ENCODE results near the gene KNTC1.

Gene KNTC1

DNA sequence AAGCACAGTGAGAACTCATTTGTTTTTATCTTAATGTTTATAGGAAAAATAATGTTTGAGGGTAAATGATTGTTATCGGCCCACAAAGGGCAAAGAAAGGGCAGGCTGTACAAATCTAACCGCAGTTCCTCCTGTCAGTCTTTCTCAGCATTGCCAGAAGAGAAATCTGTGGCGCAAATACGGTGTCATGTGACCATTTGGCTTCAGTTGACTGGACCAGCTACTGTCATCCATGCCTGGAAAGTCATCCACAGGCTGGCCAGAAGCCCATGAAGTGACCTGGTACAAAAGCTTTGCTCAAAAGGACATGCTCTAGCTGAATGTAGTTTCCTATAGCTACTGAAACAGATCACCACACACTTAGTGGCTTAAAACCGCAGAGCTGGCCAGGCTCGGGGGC is 132.5 kb downstream of the KNTC1 start:
- no peak for DNase-seq

DNA sequence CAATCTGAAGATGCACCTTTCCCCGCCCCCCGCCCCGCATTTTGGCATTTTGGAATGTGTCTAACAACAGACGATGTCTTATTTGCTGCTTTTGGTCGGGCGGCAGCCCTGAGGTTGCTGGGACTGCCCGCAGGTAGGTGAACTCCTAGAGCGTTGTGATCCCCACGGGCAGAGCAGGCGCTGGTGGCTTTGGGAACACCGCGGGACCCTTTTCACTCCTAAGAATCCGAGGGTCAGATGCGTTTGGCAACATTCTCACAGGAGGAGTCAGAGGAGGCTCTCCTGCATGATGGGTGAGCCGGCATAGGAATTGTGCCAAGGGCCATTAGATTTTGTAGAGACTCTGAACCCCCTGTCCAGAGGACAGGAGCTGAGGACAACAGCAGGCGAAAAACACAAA is 134.2 kb downstream of the KNTC1 start:
- no peak for DNase-seq

DNA sequence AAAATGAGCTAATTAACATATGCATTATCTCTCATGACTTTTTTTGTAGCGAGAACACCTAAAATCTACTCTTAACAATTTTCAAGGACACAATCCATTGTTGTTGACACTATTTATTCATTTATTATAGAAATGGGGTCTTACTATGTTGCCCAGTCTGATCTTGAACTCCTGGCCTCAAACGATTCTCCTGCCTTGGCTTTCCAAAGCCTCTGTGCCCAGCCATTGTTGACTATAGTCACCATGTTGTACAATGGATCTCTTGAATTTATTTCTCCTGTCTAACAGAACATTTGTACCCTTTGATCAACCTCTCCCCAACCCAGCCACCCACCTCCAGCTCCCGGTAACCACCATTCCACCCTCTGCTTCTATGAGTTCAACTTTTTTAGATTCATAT is 134.9 kb downstream of the KNTC1 start:
- DNase-seq, result no peak

DNA sequence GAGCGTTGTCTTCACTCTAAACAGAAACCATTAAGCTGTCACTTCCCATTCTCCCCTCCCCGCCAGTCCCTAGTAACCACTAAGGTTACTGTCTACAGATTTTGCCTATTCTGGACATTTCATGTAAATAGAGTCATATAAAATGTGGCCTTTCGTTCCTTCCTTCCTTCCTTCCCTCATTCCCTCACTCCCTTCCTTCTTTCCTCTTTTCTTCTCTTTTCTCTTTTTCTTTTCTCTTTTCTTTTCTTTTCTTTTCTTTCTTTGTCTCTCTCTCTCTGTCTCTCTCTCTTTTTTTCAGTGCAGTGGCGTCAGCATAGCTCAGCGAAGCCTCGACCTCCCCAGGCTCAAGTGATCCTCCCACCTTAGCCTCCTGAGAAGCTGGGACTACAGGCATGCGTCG is 138.3 kb downstream of the KNTC1 start:
- no peak for DNase-seq

DNA sequence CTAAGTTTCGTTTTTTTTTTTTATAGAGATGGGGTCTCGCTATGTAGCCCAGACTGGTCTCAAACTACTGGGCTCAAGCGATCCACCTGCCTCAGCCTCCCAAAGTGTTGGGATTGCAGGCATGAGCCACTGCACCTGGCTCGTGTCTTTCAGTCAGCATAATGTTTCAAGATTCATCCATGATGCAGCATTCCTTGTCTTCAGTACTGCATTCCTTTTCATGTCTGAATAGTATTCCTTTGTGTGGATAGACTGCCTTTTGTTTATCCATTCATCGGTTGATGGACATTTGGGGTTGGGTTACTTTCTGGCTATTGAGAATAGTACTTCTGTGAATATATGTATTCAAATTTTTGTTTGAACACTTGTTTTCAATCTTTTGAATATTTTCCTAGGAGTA is 138.7 kb downstream of the KNTC1 start:
- DNase-seq, result no peak

DNA sequence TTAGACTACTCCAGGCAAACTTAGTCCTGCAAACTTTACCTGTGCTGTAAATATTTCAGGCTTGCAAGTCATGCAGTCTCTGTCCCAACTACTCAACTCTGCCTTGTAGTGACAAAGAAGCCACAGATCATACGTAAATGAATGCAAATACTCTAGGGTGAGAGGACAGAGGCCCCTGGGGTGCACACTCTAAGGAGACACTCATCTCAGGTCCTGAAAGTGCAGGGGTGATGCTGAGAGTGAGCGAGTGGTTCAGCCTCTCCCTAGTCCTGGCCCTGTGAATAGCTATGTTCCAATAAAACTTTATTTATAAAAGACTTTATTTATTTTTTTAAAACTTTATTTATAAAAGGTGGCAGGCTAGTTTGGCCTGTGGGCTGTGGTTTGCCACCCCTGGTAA is 141.2 kb downstream of the KNTC1 start:
- no peak for DNase-seq

DNA sequence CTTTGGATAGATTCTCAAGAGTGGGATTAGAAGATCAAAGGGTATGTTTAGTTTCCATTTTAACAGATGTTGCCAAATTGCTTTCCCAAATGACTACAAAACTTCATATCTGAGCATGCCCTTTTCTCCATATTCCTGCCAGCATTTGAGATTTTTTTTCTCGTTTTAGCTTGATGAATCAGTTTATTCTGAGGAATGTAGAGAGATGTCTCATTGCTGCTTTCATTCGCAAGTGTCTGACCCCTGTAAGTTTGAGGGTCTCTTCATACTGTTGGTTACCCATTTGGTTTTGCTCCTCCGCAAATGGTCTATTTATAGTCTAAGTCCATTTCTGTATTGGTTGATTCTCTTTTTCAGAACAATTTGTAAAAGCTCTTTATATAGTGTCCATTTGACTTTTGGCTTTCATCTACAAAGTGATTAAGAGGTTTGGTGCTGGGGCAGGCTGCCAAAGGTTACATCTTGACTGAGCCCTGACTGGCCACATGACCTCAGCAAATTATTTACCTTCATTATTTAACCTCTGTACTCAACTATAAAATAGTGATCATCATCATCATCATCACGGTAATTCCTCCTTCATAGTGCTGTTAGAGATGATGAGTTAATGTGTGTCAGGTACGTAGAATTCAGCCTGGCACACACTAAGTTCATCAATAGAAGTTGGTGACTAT is 142.5 kb downstream of the KNTC1 start:
- DNase-seq, result no peak

DNA sequence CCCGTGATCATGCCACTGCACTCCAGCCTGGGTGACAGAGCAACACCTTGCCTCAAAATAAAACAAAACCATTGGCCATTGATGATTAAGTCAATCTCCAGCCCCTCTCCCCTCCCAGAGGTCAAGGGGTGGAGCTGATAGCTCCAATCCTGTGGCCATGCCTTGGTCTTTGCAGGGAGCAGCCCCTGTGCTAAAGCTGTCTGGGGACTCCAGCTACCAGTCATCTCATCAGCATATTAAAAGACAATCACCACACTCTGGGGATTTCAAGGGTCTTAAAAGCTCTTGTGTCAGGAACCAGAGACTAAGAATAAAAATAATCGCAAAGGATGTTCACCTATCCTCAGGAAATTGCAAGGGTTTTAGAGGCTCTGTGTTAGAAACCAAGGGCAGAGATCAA is 145.5 kb downstream of the KNTC1 start:
- no peak for DNase-seq
